Ishikawa (cell line): ENCODE results near the gene SLC12A1.

Experiments used
- CEBPB ChIP-seq: IDR thresholded peaks from 2 replicates; pipeline ENCODE4 v1.6.1; 2012
- CREB1 ChIP-seq: IDR thresholded peaks from 2 replicates; pipeline ENCODE4 v1.6.1; 2012; ENCODE audit warnings: low read depth
- EGR1 ChIP-seq: IDR thresholded peaks from 2 replicates; pipeline ENCODE4 v1.6.1; 2012
- EP300 ChIP-seq: IDR thresholded peaks from 2 replicates; pipeline ENCODE4 v1.6.1; 2012; ENCODE audit warnings: borderline replicate concordance
- FOXM1 ChIP-seq: IDR thresholded peaks from 2 replicates; pipeline ENCODE4 v1.6.1; 2012; ENCODE audit warnings: low read depth, borderline replicate concordance
- NFIC ChIP-seq: IDR thresholded peaks from 2 replicates; pipeline ENCODE4 v1.6.1; 2012
- RAD21 ChIP-seq: IDR thresholded peaks from 2 replicates; pipeline ENCODE4 v1.6.1; 2012; ENCODE audit warnings: low read depth
- TAF1 ChIP-seq: IDR thresholded peaks from 2 replicates; pipeline ENCODE4 v1.6.1; 2012; ENCODE audit warnings: low read depth, mild to moderate bottlenecking
- TCF12 ChIP-seq: IDR thresholded peaks from 2 replicates; pipeline ENCODE4 v1.6.1; 2012; ENCODE audit warnings: low read depth
- TEAD4 ChIP-seq: IDR thresholded peaks from 2 replicates; pipeline ENCODE4 v1.6.1; 2012
- YY1 ChIP-seq: IDR thresholded peaks from 2 replicates; pipeline ENCODE4 v1.6.1; 2012; ENCODE audit warnings: low read depth
- ZBTB7A ChIP-seq: IDR thresholded peaks from 2 replicates; pipeline ENCODE4 v1.6.1; 2012; ENCODE audit warnings: low read depth
- TF ChIP-seq, protein P1 (sequence below): IDR thresholded peaks from 2 replicates; pipeline ENCODE4 v1.6.1; 2012; ENCODE audit warnings: low read depth, mild to moderate bottlenecking
- TF ChIP-seq, protein P2 (sequence below): IDR thresholded peaks from 2 replicates; pipeline ENCODE4 v1.6.1; 2012
- TF ChIP-seq, protein P3 (sequence below): IDR thresholded peaks from 2 replicates; pipeline ENCODE4 v1.6.1; 2012

SLC12A1 gene

DNA sequence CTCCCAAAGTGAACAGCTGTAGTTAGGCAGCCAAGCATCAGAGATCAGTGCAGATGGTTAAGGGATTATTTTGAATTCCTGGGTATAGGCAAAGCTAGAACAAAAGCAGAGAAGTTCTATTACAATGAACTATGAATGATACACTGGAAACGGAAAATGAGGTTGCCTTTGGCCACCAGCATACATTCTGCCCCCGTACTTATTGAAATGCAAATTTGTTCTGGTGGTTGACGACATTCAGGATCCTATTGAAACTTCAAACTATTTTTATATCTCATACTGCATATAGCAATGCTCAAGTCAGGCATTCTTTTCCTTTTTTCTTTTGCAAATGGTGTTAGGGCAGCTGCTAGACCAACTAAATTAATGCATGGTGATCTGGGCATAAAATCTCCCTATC, 61.7 kb downstream of the SLC12A1 start:
- TF ChIP-seq TAF1 (no peak), ZBTB7A (no peak), RAD21 (no peak)

DNA sequence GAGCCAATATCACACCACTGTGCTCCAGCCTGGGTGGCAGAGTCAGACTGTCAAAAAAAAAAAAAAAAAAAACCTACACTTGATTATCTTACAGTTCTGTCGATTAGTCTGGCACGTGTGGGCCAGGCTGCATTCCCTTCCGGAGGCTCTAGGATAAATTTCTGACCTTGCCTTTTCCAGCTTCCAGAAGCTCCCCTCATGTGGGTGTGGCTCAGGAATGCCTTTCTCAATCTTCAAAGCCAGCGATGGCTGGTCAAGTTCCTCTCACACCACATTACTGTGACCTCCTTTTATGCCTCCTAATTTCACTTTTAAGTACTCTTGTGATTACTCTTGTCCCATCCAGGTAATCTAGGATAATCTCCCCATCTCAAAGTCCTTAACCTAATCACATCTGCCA, 66.9 kb downstream of the SLC12A1 start:
- TF ChIP-seq TCF12: no peak
- no peak for TF ChIP-seq RAD21
- no peak for TF ChIP-seq ZBTB7A
- TF ChIP-seq, protein P1, sequence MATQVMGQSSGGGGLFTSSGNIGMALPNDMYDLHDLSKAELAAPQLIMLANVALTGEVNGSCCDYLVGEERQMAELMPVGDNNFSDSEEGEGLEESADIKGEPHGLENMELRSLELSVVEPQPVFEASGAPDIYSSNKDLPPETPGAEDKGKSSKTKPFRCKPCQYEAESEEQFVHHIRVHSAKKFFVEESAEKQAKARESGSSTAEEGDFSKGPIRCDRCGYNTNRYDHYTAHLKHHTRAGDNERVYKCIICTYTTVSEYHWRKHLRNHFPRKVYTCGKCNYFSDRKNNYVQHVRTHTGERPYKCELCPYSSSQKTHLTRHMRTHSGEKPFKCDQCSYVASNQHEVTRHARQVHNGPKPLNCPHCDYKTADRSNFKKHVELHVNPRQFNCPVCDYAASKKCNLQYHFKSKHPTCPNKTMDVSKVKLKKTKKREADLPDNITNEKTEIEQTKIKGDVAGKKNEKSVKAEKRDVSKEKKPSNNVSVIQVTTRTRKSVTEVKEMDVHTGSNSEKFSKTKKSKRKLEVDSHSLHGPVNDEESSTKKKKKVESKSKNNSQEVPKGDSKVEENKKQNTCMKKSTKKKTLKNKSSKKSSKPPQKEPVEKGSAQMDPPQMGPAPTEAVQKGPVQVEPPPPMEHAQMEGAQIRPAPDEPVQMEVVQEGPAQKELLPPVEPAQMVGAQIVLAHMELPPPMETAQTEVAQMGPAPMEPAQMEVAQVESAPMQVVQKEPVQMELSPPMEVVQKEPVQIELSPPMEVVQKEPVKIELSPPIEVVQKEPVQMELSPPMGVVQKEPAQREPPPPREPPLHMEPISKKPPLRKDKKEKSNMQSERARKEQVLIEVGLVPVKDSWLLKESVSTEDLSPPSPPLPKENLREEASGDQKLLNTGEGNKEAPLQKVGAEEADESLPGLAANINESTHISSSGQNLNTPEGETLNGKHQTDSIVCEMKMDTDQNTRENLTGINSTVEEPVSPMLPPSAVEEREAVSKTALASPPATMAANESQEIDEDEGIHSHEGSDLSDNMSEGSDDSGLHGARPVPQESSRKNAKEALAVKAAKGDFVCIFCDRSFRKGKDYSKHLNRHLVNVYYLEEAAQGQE: no peak
- no peak for TF ChIP-seq NFIC
- TF ChIP-seq, protein P2, sequence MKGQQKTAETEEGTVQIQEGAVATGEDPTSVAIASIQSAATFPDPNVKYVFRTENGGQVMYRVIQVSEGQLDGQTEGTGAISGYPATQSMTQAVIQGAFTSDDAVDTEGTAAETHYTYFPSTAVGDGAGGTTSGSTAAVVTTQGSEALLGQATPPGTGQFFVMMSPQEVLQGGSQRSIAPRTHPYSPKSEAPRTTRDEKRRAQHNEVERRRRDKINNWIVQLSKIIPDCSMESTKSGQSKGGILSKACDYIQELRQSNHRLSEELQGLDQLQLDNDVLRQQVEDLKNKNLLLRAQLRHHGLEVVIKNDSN: no peak
- TF ChIP-seq EP300: no peak
- TF ChIP-seq TEAD4: no peak
- TF ChIP-seq EGR1: no peak

DNA sequence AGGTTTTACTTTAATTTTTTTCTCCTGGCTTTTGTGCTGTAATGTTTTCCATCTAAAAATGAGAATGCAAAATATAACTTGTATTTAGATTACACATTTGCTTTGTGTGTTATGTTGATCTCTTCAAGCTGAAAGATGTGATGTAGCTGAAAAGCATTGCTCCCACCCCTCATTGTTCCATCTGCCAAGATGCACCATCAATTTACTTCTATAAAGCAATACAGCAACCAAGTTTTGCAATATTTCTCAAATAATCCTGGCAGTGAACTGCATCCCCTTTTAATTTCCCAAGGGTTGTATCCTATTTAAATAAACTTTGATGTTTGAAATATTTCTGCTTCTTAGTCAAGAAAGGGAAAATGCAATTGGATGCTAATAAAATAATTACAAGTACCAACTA, 72.6 kb downstream of the SLC12A1 start:
- TF ChIP-seq TAF1 (no peak), EGR1 (no peak), NFIC (no peak), TCF12 (no peak), YY1 (no peak), CEBPB (no peak), EP300 (no peak), FOXM1 (no peak), CREB1 (no peak), RAD21 (no peak), TEAD4 (no peak), ZBTB7A (no peak)
- TF ChIP-seq, protein P2: no peak
- TF ChIP-seq, protein P3, sequence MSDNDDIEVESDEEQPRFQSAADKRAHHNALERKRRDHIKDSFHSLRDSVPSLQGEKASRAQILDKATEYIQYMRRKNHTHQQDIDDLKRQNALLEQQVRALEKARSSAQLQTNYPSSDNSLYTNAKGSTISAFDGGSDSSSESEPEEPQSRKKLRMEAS: no peak
- TF ChIP-seq, protein P1: no peak

DNA sequence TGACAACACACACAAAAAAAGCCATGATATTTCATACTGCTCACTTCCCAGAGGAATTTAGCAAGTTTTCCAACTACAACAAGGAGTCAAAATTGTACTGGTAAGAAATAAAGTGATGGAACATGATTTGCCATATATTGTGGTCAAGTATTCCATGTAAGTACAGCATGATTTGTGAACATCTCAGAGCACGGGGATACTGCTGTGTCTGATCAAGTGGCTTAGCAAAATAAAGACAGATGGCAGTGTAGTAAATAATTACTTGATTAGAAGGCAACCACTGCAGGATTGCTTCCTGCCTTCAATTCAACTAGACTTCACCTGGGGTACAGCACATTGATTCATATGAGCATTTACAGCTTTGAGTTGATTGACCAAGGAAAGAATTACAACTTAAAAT, 73.5 kb downstream of the SLC12A1 start:
- no peak for TF ChIP-seq CREB1

DNA sequence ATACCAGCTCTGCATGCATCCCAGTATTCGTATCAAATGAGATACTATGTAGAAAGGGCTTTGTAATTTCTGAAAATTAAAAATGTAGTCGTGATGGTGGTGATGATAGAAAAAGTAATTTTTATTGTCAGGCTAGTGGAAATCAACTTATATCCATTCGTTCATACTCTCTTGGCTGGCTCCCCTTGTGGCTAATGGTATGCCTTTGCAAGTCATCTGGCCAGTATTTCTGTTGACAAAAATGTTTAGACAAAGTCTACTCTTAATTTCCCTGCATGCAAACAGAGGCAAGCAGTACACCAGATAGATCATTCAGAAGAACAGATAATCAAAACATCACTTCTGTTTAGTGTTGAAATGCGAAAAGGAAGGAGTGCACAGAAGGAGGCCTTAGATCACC, 75.6 kb downstream of the SLC12A1 start:
- TF ChIP-seq, protein P2: no peak
- TF ChIP-seq EGR1: no peak
- TF ChIP-seq CEBPB: no peak
- no peak for TF ChIP-seq YY1

DNA sequence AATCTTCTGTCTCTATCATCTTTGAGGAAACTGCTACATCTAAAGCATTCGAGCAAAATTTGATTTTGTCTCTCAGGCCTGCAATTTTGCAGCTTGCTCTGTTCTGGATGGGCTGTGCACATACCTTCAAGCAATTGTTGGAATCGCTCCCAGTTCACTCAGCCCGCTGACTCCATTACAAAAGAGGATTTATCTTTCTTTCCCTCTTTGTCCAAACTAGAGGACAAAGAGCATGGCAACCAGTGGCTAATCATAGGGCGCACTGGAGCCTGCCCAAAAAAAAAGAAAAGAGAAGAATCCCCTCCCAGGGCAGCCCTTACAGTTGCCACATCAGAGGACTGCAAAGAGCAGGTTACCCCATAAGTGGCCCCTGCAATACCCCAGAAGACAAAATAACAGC, 76.1 kb downstream of the SLC12A1 start:
- TF ChIP-seq CREB1: no peak
- no peak for TF ChIP-seq ZBTB7A
- TF ChIP-seq TCF12: no peak
- TF ChIP-seq NFIC: no peak
- no peak for TF ChIP-seq RAD21
- TF ChIP-seq YY1: no peak
- TF ChIP-seq TEAD4: no peak
- TF ChIP-seq EGR1: no peak
- no peak for TF ChIP-seq TAF1
- TF ChIP-seq, protein P3: no peak
- TF ChIP-seq EP300: no peak
- TF ChIP-seq, protein P1: no peak
